Natural killer cell (primary cell): ENCODE results near the gene KCNT1. TPM values are rescaled to one million over a fixed set of nuclear protein-coding genes. Genes with fewer than 3 reads are reported as not detected.

Experiments
- ATAC-seq, 3 donors: fragments of 150-1000 bp in 2 of 3; fragments of 200-7000 bp in 1 of 3; cut with Tn5 transposase; 1 replicate in 1 of 3; 2 replicates in 2 of 3; pipeline ENCODE4 v1.10.0; 2021; ENCODE audit warnings: mild to moderate bottlenecking in 2 of 3, moderate library complexity in 2 of 3
- DNase-seq, 2 donors: peaks; one replicate each; pipeline versions ENCODE4 v3.0.0 to v3.0.0-alpha.2; 2013 to 2021; ENCODE audit warnings: mixed read lengths in 1 of 2
- H3K27ac ChIP-seq: one replicate; pipeline ENCODE4 v1.5.1; 2013; ENCODE audit warnings: mild to moderate bottlenecking, low read length
- H3K27me3 ChIP-seq: one replicate; pipeline ENCODE4 v1.6.1; 2013; ENCODE audit warnings: low read length; ENCODE audit not compliant: control insufficient read depth, insufficient read depth
- H3K36me3 ChIP-seq: one replicate; pipeline ENCODE4 v1.6.1; 2013; ENCODE audit warnings: low read length; ENCODE audit not compliant: control insufficient read depth, insufficient read depth
- H3K4me1 ChIP-seq: one replicate; pipeline ENCODE4 v1.6.1; 2013; ENCODE audit warnings: low read length; ENCODE audit not compliant: control insufficient read depth, insufficient read depth
- H3K4me3 ChIP-seq: one replicate; pipeline ENCODE4 v1.5.1; 2013; ENCODE audit warnings: low read length
- H3K9me3 ChIP-seq: one replicate; pipeline ENCODE4 v1.6.1; 2013; ENCODE audit warnings: low read length; ENCODE audit not compliant: control insufficient read depth, insufficient read depth
- H3K27ac Mint-ChIP-seq, 2 donors: one replicate each; pipeline ENCODE4 v1.8.0; 2022; ENCODE audit warnings: mild to moderate bottlenecking in 2 of 2, mixed read lengths in 2 of 2, moderate library complexity in 1 of 2
- H3K27me3 Mint-ChIP-seq, 2 donors: one replicate each; pipeline ENCODE4 v1.8.0; 2022; ENCODE audit warnings: low read depth in 2 of 2, mixed read lengths in 2 of 2
- H3K36me3 Mint-ChIP-seq: one replicate; pipeline ENCODE4 v1.8.0; 2022; ENCODE audit warnings: mixed read lengths
- H3K4me1 Mint-ChIP-seq, 2 donors: one replicate each; pipeline ENCODE4 v1.8.0; 2022; ENCODE audit warnings: mixed read lengths in 2 of 2
- H3K4me3 Mint-ChIP-seq: one replicate; pipeline ENCODE4 v1.8.0; 2022; ENCODE audit warnings: mild to moderate bottlenecking, moderate library complexity, mixed read lengths
- H3K9me3 Mint-ChIP-seq, 2 donors: one replicate each; pipeline ENCODE4 v1.8.0; 2022; ENCODE audit warnings: mixed read lengths in 2 of 2
- WGBS: methylation state at CpG from one replicate; pipeline ENCODE4 v1.1.7; 2013; ENCODE audit warnings: missing lambda C conversion rate; ENCODE audit not compliant: insufficient coverage; 5-methylcytosine and 5-hydroxymethylcytosine counted together
- intact Hi-C: fragments of 100-400 bp; cut with micrococcal nuclease; formaldehyde crosslinking; loops from one replicate; pipeline ENCODE4 v1.14.2; 2022
- total RNA-seq, 4 donors: library from RNA; stranded (reverse); fragments of 120-200 nt in 1 of 4; gene quantifications; one replicate each; pipeline versions ENCODE4 v1.2.3 to v1.2.4, GENCODE V29; 2013 to 2022
- TF ChIP-seq, protein P1 (sequence below): fragments of 200-600 bp; IDR thresholded peaks from one replicate; pipeline ENCODE4 v1.8.0; 2022; ENCODE audit warnings: antibody characterized with exemption

Gene KCNT1
- total RNA-seq, 3 donors from 2014 or later (not counting 1 experiment from before 2014, with no cell fraction given): 0.52 to 1.2 (median 0.88) TPM

DNA sequence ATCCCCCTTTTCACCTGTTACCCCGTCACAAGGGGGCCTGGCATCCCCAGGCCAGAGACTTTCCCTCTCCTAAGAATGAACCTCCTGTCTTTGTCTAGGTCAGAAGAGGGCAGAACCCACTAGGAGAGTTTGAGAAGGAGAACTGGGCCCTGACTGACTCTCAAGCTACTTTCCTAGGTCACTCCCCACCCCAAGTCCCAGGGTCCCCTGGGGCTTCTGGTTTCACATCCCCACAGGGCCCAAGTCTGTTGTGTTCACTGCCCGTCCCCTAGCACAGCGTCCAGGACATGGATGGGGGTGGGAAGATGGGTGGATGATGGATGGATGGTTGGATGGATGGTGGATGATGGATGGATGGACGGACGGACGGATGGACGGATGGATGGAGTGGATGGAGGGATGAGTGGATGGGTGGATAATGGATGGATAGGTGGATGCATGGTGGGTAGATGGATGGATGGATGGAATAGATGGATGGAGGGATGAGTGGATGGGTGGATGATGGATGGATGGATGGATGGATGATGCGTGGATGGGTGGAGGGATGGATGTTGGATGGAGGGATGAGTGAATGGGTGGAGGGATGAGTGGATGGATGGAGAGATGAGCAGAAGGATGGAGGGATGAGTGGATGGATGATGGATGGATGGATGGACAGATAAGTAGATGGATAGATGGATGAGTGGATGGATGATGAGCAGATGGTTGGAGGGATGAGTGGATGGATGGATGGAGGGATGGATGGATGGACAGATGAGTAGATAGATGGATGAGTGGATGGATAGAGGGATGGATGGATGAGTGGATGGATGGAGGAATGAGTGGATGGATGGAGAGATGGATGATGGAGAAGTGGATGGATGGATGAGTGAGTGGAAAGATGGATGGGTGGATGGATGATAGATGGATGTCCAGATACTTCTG, 50.6 kb downstream of the KCNT1 start:
- intact Hi-C loops: no loop called here
- H3K4me1 ChIP-seq: no peaks in the 10 kb centered on the region
- DNase-seq (no peak), ATAC-seq (no peak)
- Mint-ChIP-seq H3K27ac (no peak overlapping the region), H3K4me3 (no peak overlapping the region), H3K4me1 (no peaks in the 10 kb centered on the region), H3K27me3 (no peaks in the 10 kb centered on the region), H3K9me3 (no peaks in the 10 kb centered on the region), H3K36me3 (no peaks in the 10 kb centered on the region)
- no peaks in the 10 kb centered on the region for H3K36me3 ChIP-seq
- 91% methylated on average over 8 of the region's 8 CpGs for WGBS
- no peaks in the 10 kb centered on the region for H3K9me3 ChIP-seq
- H3K27ac ChIP-seq: no peak overlapping the region
- TF ChIP-seq, protein P1, sequence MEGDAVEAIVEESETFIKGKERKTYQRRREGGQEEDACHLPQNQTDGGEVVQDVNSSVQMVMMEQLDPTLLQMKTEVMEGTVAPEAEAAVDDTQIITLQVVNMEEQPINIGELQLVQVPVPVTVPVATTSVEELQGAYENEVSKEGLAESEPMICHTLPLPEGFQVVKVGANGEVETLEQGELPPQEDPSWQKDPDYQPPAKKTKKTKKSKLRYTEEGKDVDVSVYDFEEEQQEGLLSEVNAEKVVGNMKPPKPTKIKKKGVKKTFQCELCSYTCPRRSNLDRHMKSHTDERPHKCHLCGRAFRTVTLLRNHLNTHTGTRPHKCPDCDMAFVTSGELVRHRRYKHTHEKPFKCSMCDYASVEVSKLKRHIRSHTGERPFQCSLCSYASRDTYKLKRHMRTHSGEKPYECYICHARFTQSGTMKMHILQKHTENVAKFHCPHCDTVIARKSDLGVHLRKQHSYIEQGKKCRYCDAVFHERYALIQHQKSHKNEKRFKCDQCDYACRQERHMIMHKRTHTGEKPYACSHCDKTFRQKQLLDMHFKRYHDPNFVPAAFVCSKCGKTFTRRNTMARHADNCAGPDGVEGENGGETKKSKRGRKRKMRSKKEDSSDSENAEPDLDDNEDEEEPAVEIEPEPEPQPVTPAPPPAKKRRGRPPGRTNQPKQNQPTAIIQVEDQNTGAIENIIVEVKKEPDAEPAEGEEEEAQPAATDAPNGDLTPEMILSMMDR: no peak
- no peak overlapping the region for H3K4me3 ChIP-seq
- no peaks in the 10 kb centered on the region for H3K27me3 ChIP-seq

DNA sequence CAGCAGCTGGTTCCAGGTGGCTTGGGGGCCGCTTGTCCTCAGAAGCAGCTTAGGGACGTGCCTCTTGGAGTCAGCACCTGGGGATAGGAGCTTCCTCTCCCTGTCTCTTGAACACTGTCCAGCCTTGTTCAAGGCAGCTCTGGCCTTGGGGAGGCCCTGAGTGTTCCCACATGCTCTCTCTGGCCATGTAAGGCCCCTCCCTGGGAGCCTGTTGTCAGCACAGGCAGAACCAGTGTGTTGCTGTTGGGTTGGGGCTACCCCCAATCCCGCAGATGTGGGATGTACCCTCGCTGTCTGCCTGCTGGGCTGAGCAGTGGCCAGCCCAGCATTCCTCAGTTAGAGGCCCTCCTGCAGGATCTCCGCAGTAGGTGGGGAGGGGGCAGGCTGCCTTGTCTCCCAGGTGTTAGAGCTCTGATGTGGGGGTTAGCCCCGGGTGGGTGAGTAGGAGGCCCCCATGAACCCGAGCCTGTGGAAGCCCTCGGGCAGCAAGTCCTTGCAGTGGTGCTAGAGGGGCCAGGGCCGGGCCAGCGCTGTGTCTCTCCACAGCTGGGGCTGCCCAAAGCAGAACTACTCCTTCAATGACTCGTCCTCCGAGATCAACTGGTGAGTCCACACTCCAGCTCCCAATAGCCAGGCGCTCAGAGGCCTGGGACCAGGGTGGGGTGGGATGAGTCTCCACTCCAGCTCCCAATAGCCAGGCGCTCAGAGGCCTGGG, 51.6 kb downstream of the KCNT1 start:
- H3K9me3 ChIP-seq: no peaks in the 10 kb centered on the region
- 82% methylated on average over 14 of the region's 14 CpGs for WGBS

DNA sequence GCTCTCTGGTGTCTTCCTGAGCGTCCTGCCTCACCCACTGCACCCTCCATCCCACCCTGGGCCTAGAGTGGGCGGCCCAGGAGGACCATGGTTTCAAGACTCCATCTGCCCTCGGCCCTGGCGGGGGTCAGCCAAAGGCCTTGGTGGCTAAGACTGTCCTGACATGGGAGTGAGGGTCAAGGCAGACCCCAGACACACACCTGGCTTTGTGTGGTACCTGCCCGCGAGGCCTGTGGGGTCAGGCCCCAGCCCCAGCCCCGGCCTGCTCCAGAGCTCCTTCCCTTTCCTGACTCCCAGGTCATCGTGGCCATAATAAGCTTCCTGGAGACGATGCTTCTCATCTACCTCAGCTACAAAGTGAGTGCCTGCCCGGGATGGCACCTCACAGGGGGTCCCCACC, 54.6 kb downstream of the KCNT1 start:
- Mint-ChIP-seq H3K27ac (no peak overlapping the region), H3K4me1 (peaks cover 0 to 10% of the 10 kb centered on the region in 2 donors), H3K27me3 (no peaks in the 10 kb centered on the region), H3K4me3 (no peak overlapping the region), H3K36me3 (no peaks in the 10 kb centered on the region), H3K9me3 (no peaks in the 10 kb centered on the region)
- no peaks in the 10 kb centered on the region for H3K4me1 ChIP-seq
- ATAC-seq (no peak), DNase-seq (no peak)
- 85% methylated on average over 10 of the region's 10 CpGs for WGBS
- no peak overlapping the region for H3K4me3 ChIP-seq
- H3K36me3 ChIP-seq: no peaks in the 10 kb centered on the region
- TF ChIP-seq, protein P1: no peak
- intact Hi-C loops: no loop called here
- no peaks in the 10 kb centered on the region for H3K9me3 ChIP-seq
- no peaks in the 10 kb centered on the region for H3K27me3 ChIP-seq
- H3K27ac ChIP-seq: no peak overlapping the region

More for the DNA sequence above, 51.6 kb downstream of the KCNT1 start:
- Histone ChIP-seq H3K36me3 (no peaks in the 10 kb centered on the region), H3K27me3 (no peaks in the 10 kb centered on the region), H3K27ac (no peak overlapping the region), H3K4me3 (no peak overlapping the region), H3K4me1 (no peaks in the 10 kb centered on the region)
- Mint-ChIP-seq H3K27ac (no peak overlapping the region), H3K4me3 (no peak overlapping the region), H3K4me1 (no peaks in the 10 kb centered on the region), H3K36me3 (no peaks in the 10 kb centered on the region), H3K27me3 (no peaks in the 10 kb centered on the region), H3K9me3 (no peaks in the 10 kb centered on the region)
- TF ChIP-seq, protein P1: no peak
- DNase-seq (no peak), ATAC-seq (no peak)
- intact Hi-C loops: no loop called here
